ENCODE results near the gene ABCB4. TPM values are rescaled to one million over a fixed set of nuclear protein-coding genes. Genes with fewer than 3 reads are reported as not detected.

Gene ABCB4
- total RNA-seq, 2 donors from 2014 or later = 4.2 to 7.4 TPM

- H3K9me3 ChIP-seq = no peaks in the 10 kb centered on the region
- no peak overlapping the region for H3K4me3 ChIP-seq
- H3K36me3 ChIP-seq = no peaks in the 10 kb centered on the region
- no peak for TF ChIP-seq CTCF (IDR thresholded peaks at IDR 0.05)
- H3K27me3 ChIP-seq = no peaks in the 10 kb centered on the region
- H3K27ac ChIP-seq = no peak overlapping the region
- no peaks in the 10 kb centered on the region for H3K4me1 ChIP-seq
- DNase-seq (ENCODE audit: low spot score) = no peak
Measured at GRCh38 chr7:87404674-87405073, 70.8 kb downstream of the ABCB4 start.

DNA sequence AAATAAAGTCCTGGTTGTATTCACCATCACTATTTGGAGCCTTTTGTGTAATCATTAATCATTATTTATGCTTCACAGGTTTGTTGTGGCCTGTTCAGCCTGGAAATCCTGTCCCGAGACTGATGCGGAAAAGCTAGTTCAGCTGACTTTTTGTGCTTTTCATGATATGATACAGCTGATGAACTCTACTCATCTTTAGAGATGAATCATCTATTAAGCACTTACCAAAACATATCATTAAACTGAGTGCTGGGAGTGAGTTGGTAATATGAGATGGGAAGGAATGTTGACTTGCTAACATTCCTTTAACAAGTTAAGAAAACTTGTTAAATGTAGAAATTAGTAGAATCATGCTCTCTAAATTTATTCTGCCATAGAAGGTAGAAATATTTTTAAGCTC, 77.0 kb downstream of the ABCB4 start:
- Histone ChIP-seq H3K36me3 (peaks cover 16% of the 10 kb centered on the region), H3K4me3 (no peak overlapping the region), H3K4me1 (no peaks in the 10 kb centered on the region), H3K27me3 (no peaks in the 10 kb centered on the region), H3K27ac (no peak overlapping the region), H3K9me3 (no peaks in the 10 kb centered on the region)
- no peak for TF ChIP-seq CTCF (IDR thresholded peaks at IDR 0.05)
- no peak for DNase-seq (ENCODE audit: low spot score)

GRCh38 chr7:87395442-87396020, 79.9 kb downstream of the ABCB4 start:
- DNase-seq (ENCODE audit: low spot score) = no peak
- Histone ChIP-seq H3K27ac (no peak overlapping the region), H3K27me3 (no peaks in the 10 kb centered on the region), H3K4me3 (no peak overlapping the region), H3K36me3 (peaks cover 26% of the 10 kb centered on the region), H3K9me3 (no peaks in the 10 kb centered on the region), H3K4me1 (no peaks in the 10 kb centered on the region)
- no peak for TF ChIP-seq CTCF (IDR thresholded peaks at IDR 0.05)

DNA sequence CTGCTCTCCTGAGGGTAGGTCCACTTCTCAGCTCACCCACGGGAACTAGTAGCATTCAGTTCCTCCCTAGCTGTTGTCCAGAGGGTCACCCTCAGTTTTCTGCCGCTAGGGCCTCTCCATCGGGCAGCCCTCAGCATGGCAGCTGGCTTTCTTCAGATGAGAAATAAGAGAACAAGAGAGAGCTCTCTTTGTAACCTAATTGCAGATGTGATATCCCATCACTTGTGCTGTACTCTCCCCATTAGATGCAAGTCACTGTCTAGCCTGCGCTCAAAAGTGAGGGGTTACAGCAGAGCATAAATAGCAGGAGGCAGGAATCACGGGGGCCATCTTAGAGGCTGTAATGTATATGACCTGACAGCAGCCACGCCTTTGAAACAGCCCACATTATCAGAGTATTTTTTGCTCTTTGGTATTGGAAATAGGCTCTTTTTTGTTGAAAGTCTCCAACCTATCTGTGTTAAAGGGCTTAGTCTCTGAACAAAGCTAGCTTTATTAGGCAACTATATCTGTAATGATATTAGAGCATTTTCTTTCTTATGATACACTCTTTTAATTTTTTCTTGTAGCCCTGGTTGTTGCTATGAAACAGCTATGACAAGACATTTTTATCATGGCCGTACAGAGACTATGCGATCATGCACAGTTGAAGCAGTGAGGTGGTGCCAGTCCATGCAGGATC, 84.3 kb downstream of the ABCB4 start:
- Histone ChIP-seq H3K36me3 (peaks cover 24% of the 10 kb centered on the region), H3K27ac (no peak overlapping the region), H3K4me3 (no peak overlapping the region), H3K9me3 (no peaks in the 10 kb centered on the region), H3K4me1 (no peaks in the 10 kb centered on the region), H3K27me3 (no peaks in the 10 kb centered on the region)
- DNase-seq (ENCODE audit: low spot score) = no peak
- no peak for TF ChIP-seq CTCF (IDR thresholded peaks at IDR 0.05)

GRCh38 chr7:87380905-87381304, 94.6 kb downstream of the ABCB4 start:
- Histone ChIP-seq H3K27me3 (no peaks in the 10 kb centered on the region), H3K9me3 (no peaks in the 10 kb centered on the region), H3K36me3 (peaks cover 11% of the 10 kb centered on the region), H3K27ac (no peak overlapping the region), H3K4me3 (no peak overlapping the region), H3K4me1 (no peaks in the 10 kb centered on the region)
- no peak for DNase-seq (ENCODE audit: low spot score)
- TF ChIP-seq CTCF (IDR thresholded peaks at IDR 0.05) = no peak

All from right atrium auricular region (tissue), 2 donors.